IMR-90 (cell line): Measurements from ENCODE around the gene PET100. TPM values are rescaled to one million over a fixed set of nuclear protein-coding genes. Genes with fewer than 3 reads are reported as not detected.

Experiments used
- ATAC-seq: fragments of 200-7000 bp; cut with Tn5 transposase; 2 replicates; pipeline ENCODE4 v1.9.1; 2020; ENCODE audit warnings: low read depth, mild to moderate bottlenecking, moderate library complexity
- BruUV-seq: library from RNA; stranded (reverse); fragments of 400-500 nt; replicated peaks from 2 replicates; lab custom pipeline; 2021; lab: Mats Ljungman, UMichigan
- CTCF ChIA-PET: fragments of 300-600 bp; formaldehyde crosslinking; extraction: SDS; loops from one replicate; lab custom pipeline; 2021; ENCODE audit warnings: antibody characterized with exemption; lab: Yijun Ruan, JAX
- POLR2A ChIA-PET: fragments of 300-600 bp; sonication (Branson Sonifier 250); formaldehyde crosslinking; loops from one replicate; lab custom pipeline; 2022; ENCODE audit warnings: antibody characterized with exemption; ENCODE audit not compliant: unreplicated experiment; lab: Charles Lee
- DNase-seq: peaks from one replicate; pipeline ENCODE4 v3.0.0; 2013
- H2AFZ ChIP-seq: replicated peaks from 2 replicates; pipeline ENCODE3; 2013; ENCODE audit warnings: low read length, mild to moderate bottlenecking; ENCODE audit not compliant: poor library complexity
- H2AK5ac ChIP-seq: 2 replicates; pipeline ENCODE4 v1.6.1; 2013; ENCODE audit warnings: low read depth, low read length, inconsistent platforms
- H2AK9ac ChIP-seq: replicated peaks from 2 replicates; pipeline ENCODE3; 2013; ENCODE audit warnings: mild to moderate bottlenecking, low read depth, low read length, moderate library complexity; ENCODE audit not compliant: poor library complexity
- H2BK120ac ChIP-seq: 2 replicates; pipeline ENCODE4 v1.6.1; 2013; ENCODE audit warnings: low read depth, low read length, inconsistent platforms
- H2BK15ac ChIP-seq: 3 replicates; pipeline ENCODE4 v1.6.1; 2013; ENCODE audit warnings: low read depth, low read length, inconsistent platforms
- H2BK20ac ChIP-seq: 2 replicates; pipeline ENCODE4 v1.6.1; 2013; ENCODE audit warnings: low read depth, mild to moderate bottlenecking, inconsistent platforms, low read length, moderate library complexity
- H2BK5ac ChIP-seq: 2 replicates; pipeline ENCODE4 v1.6.1; 2013; ENCODE audit warnings: mild to moderate bottlenecking, low read depth, low read length, inconsistent platforms; ENCODE audit not compliant: poor library complexity, severe bottlenecking
- H3K14ac ChIP-seq: replicated peaks from 2 replicates; pipeline ENCODE4 v1.6.1; 2013; ENCODE audit warnings: low read depth, low read length, inconsistent platforms
- H3K18ac ChIP-seq: 2 replicates; pipeline ENCODE4 v1.6.1; 2013; ENCODE audit warnings: low read depth, low read length, control low read depth
- H3K23ac ChIP-seq: 2 replicates; pipeline ENCODE4 v1.6.1; 2013; ENCODE audit warnings: low read depth, low read length, inconsistent platforms
- H3K27ac ChIP-seq: 2 replicates; pipeline ENCODE4 v1.5.1; 2013; ENCODE audit warnings: mild to moderate bottlenecking, control low read depth, low read length; ENCODE audit not compliant: insufficient read depth
- H3K27me3 ChIP-seq: 2 replicates; pipeline ENCODE4 v1.6.1; 2013; ENCODE audit warnings: low read length; ENCODE audit not compliant: control insufficient read depth, insufficient read depth
- H3K36me3 ChIP-seq: 2 replicates; pipeline ENCODE4 v1.6.1; 2013; ENCODE audit warnings: low read length, mixed read lengths; ENCODE audit not compliant: control insufficient read depth, insufficient read depth
- H3K4ac ChIP-seq: 2 replicates; pipeline ENCODE4 v1.6.1; 2013; ENCODE audit warnings: low read depth, low read length, inconsistent platforms
- H3K4me1 ChIP-seq: 2 replicates; pipeline ENCODE4 v1.6.1; 2013; ENCODE audit warnings: low read length, mixed read lengths; ENCODE audit not compliant: control insufficient read depth, insufficient read depth
- H3K4me2 ChIP-seq: 2 replicates; pipeline ENCODE4 v1.6.1; 2013; ENCODE audit warnings: low read depth, mild to moderate bottlenecking, control low read depth, low read length, moderate library complexity
- H3K4me3 ChIP-seq: 2 replicates; pipeline ENCODE4 v1.5.1; 2013; ENCODE audit warnings: low read depth, mild to moderate bottlenecking, control low read depth, low read length, moderate library complexity; ENCODE audit not compliant: insufficient read depth
- H3K56ac ChIP-seq: 2 replicates; pipeline ENCODE4 v1.6.1; 2013; ENCODE audit warnings: low read length, inconsistent platforms; ENCODE audit not compliant: insufficient read depth; ENCODE audit errors: extremely low read depth
- H3K79me1 ChIP-seq, 2 experiments: 2 replicates each; pipeline ENCODE4 v1.6.1; 2013; ENCODE audit warnings: low read length in 2 of 2, inconsistent platforms in 1 of 2, low read depth in 1 of 2
- H3K9ac ChIP-seq: 2 replicates; pipeline ENCODE4 v1.6.1; 2013; ENCODE audit warnings: low read depth, low read length, control low read depth
- H3K9me1 ChIP-seq: 2 replicates; pipeline ENCODE4 v1.6.1; 2013; ENCODE audit warnings: low read length, inconsistent platforms; ENCODE audit not compliant: insufficient read depth
- H3K9me3 ChIP-seq: 2 replicates; pipeline ENCODE4 v1.6.1; 2013; ENCODE audit warnings: low read length; ENCODE audit not compliant: control insufficient read depth, insufficient read depth
- H4K20me1 ChIP-seq: 2 replicates; pipeline ENCODE4 v1.6.1; 2013; ENCODE audit warnings: low read length, inconsistent platforms; ENCODE audit not compliant: insufficient read depth
- H4K5ac ChIP-seq: 2 replicates; pipeline ENCODE4 v1.6.1; 2013; ENCODE audit warnings: mild to moderate bottlenecking, low read depth, low read length, control low read depth
- H4K8ac ChIP-seq, 2 experiments: 2 replicates each; pipeline ENCODE4 v1.6.1; 2013; ENCODE audit warnings: low read depth in 2 of 2, low read length in 2 of 2, control low read depth in 1 of 2, inconsistent platforms in 1 of 2
- H4K91ac ChIP-seq: 2 replicates; pipeline ENCODE4 v1.6.1; 2013; ENCODE audit warnings: low read depth, low read length, inconsistent platforms; ENCODE audit not compliant: insufficient read depth
- BHLHE40 ChIP-seq: fragments of 150-350 bp; IDR thresholded peaks from 2 replicates; pipeline ENCODE4 v1.6.1; 2016; ENCODE audit warnings: mild to moderate bottlenecking, low read depth, low read length
- CEBPB ChIP-seq: IDR thresholded peaks from 2 replicates; pipeline ENCODE4 v1.6.1; 2012; ENCODE audit warnings: low read depth, low read length, improper control_type of control experiment
- MAFK ChIP-seq: IDR thresholded peaks from 2 replicates; pipeline ENCODE4 v1.6.1; 2012; ENCODE audit warnings: low read depth, low read length, improper control_type of control experiment
- MXI1 ChIP-seq: IDR thresholded peaks from 2 replicates; pipeline ENCODE4 v1.6.1; 2012; ENCODE audit warnings: low read depth, mild to moderate bottlenecking, low read length, moderate library complexity, borderline replicate concordance
- WGBS, 2 experiments: methylation state at CpG; one replicate each; pipeline versions ENCODE4 v1.1.5 to v1.1.7; 2013; ENCODE audit warnings: missing lambda C conversion rate in 2 of 2; ENCODE audit not compliant: insufficient read length in 1 of 2; ENCODE audit errors: extremely low coverage in 2 of 2; 5-methylcytosine and 5-hydroxymethylcytosine counted together
- dilution Hi-C: fragments of 300-500 bp; cut with HindIII; formaldehyde crosslinking; loops from one replicate; pipeline ENCODE4 v1.14.3; 2018; ENCODE audit warnings: low sequenced_read_pairs; ENCODE audit not compliant: unreplicated experiment
- in situ Hi-C: fragments of 300-500 bp; cut with MboI; formaldehyde crosslinking; loops from 3 replicates; pipeline ENCODE4 v1.14.3; 2019; ENCODE audit warnings: low sequenced_read_pairs, inconsistent platforms, mixed read lengths
- intact Hi-C: fragments of 100-400 bp; cut with micrococcal nuclease; formaldehyde crosslinking; loops from 2 replicates; pipeline ENCODE4 v1.10.0; 2022
- polyA plus RNA-seq, 3 experiments: library from polyadenylated mRNA; depleted of rRNA; stranded (reverse); fragments of >200 nt; gene quantifications; 2 replicates each; pipeline ENCODE4 v1.2.3, GENCODE V29; 2012; ENCODE audit warnings: low replicate concordance in 1 of 3
- total RNA-seq: library from RNA; depleted of rRNA; stranded (reverse); fragments of >200 nt; gene quantifications from 2 replicates; pipeline ENCODE4 v1.2.3, GENCODE V29; 2012

The PET100 gene
- total and polyA plus RNA-seq, 2 of the 4 experiments (the other 2 are of a cell fraction): 1.4 to 31.4 TPM

DNA sequence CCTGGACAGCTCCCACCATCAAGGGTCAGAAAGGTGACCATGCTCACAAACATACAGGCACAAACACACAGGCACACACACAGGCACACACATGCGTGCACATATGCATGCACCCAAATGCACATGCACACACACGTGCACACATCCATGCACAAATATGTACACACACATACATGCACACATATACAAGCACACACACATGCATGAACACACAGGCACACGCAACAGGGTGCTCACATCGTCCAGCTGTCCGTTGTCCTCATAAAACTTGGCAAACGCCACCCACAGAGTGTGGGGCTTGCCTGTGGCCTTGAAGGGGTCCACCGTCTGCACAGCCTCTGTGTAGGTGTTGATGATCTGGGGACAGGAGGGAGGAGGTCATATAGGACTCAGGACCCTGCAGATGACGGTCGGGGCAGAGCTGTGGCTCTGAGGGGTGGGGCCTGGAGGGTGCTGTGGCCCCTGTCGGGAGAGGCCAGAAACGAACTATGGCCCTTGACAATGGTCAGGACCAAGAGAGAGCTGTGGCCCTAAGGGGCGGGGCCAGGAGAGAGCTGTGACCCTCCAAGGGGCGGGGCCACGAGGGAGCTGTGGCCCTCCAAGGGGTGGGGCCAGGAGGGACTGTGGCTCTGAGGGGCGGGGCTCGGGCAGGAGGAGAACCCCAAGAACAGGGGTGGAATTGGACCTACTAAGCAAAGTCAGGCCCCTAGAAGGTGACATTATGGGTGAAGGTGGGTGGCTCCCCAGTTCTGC lies 6.5 kb upstream of the PET100 start:
- intact Hi-C loops: no loop called here

More for the DNA sequence above, 6.5 kb upstream of the PET100 start:
- Histone ChIP-seq H3K9me3 (no peaks in the 10 kb centered on the region), H3K14ac (no peak overlapping the region), H3K56ac (no peak overlapping the region), H3K79me1 (peaks cover 3 to 30% of the 10 kb centered on the region in 2 experiments; a peak in 3 of 4 replicates), H2BK120ac (no peak overlapping the region), H4K5ac (no peak overlapping the region), H3K4me1 (peaks cover under 1% of the 10 kb centered on the region; the same call in 1 of the 2 replicates), H3K27me3 (no peaks in the 10 kb centered on the region), H4K91ac (no peak overlapping the region), H3K4me3 (no peak overlapping the region), H2AFZ (no peak overlapping the region), H3K27ac (no peak overlapping the region), H2BK5ac (no peak overlapping the region), H2BK15ac (no peak overlapping the region), H3K36me3 (peaks cover 56% of the 10 kb centered on the region), H2BK20ac (no peak overlapping the region), H3K4me2 (no peak overlapping the region), H3K4ac (no peak overlapping the region), H2AK9ac (no peak overlapping the region), H3K18ac (no peak overlapping the region), H3K9me1 (no peaks in the 10 kb centered on the region), H3K23ac (no peak overlapping the region), H2AK5ac (no peak overlapping the region), H4K20me1 (peaks cover 5% of the 10 kb centered on the region; the same call in 1 of the 2 replicates), H3K9ac (no peak overlapping the region), H4K8ac (no peak overlapping the region)
- TF ChIP-seq BHLHE40 (no peak), MAFK (no peak), MXI1 (no peak), CEBPB (no peak)
- no peak for ATAC-seq
- no peak for DNase-seq
- in situ Hi-C loops (no loop called here), dilution Hi-C loops (no loop called here)
- CTCF ChIA-PET: no interaction called here
- no TSS peak for BruUV-seq
- POLR2A ChIA-PET: no interaction called here
- WGBS, 2 experiments: 100% methylated on average over 6 of the region's 16 CpGs; no CpG with 5 or more reads in 1 of the 2 experiments
